ENCODE measurements around the gene IFNGR2.
"Not testable (repeated sequence)": the region's sequence is repeated elsewhere in the genome, so short reads cannot be mapped to it uniquely, and the experiment has no call there.

IFNGR2 gene

GRCh38 chr21:33378081-33378480, 25.1 kb upstream of the IFNGR2 start:
- no peak for DNase-seq

DNA sequence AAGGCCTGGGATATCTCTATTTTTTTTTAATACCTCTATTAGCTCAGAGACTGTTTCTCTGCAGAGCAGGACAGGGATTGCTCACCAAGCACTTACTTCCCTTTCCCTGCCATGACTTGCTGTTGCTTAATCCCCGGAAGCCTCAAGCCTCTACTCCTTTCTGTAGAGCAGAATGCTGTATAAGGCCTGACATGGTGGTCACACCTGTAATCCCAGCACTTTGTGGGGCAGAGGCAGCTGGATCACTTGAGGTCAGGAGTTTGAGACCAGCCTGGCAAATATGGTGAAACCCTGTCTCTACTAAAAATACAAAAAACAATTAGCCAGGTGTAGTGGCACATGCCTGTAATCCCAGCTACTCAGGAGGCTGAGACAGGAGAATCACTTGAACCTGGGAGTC, 23.3 kb upstream of the IFNGR2 start:
- DNase-seq, result peak; percentile 21

DNA sequence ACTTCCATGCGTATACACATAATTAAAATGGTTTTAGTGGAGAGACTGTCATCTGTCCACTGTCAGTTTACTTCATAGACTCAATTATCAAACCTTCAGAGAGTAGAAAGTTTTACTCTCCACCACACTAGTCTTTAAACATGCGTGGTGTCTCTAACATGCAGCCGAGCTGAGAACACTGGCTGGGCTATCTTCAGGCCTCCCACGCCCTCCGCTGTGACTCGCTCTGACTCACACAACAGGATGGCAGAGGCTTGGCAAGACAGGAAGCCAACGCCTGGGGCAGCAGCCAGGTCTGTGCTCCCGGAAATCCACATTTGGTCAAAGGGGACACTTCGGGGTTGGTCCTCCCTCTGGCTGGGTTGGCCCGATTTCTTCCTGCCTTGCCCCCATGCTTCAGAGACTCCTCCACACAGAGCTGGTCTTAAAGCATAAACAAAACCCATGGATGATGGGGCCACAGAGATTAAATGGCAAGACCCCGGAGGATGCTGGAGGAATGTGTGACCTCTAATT, 22.7 kb upstream of the IFNGR2 start:
- DNase-seq, result peak; percentile 80

- DNase-seq, result not testable (repeated sequence)
These were observed 21.8 kb upstream of the IFNGR2 start for GRCh38 chr21:33381381-33381780.

DNA sequence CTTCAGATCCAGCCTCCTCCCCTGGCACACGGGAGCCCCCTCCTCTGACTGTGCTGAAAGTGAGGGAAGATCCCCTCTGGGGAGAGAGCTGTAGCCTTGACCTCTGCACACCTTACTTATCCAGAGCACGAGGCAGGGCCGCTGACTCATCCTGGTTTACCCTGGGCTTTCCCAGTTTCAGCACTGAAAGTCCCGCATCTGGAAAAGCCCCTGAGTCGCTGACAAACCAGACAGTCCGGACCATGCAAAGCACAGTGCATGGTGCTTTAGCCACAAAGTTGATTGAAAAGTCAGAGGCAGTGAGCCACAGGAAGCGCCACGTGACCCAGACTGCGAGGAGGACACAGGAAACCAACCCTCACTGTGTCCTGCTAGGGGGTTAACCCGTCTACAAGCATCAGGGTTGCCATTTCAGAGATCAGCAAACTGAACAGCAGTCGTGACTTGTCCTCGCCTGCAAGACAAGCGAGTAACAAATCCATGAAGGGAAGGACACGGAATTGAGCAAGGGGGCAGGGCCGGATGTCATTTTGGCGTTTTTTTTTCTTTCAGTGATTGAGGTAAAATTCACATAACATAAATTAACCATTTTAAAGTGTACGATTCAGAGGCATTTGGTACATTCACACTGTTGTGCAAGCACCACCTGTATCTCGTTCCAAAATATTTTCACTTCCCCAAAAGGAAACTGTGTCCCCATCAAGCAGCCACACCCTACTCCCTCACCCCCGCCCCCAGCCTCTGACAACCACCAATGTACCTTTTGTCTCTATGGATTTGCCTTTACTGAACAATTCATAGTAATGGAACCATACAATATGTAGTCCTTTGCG, 19.9 kb upstream of the IFNGR2 start:
- DNase-seq, result peak; percentile 57

DNA sequence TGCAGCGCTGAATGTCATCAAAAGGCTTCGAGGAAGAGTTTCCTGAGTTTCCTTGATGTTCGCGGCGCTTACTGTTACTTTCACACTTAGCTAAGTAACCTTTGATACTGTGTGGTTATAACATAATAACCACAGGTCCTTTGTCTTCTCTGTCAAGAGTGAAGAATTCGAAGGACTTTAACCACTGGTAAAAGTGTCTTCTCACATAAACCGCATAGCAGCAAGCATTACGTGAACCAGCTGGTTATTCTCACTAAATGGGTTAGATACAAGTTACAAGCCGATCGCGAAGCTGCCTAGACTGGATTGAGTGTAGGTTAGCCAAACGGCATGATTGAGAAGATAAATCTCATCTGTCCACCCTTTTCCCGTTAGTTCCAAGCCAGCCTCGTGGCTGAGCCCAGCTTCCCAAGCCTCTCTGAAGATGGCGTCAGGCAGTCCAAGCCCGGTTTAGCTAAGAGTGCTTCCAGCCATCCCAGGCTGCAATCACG, 18.3 kb upstream of the IFNGR2 start:
- DNase-seq, result no peak

- no peak for DNase-seq
These were observed 16.9 kb upstream of the IFNGR2 start for GRCh38 chr21:33386222-33386784.

- DNase-seq, result no peak
These were observed 15.9 kb upstream of the IFNGR2 start for GRCh38 chr21:33387294-33387693.

DNA sequence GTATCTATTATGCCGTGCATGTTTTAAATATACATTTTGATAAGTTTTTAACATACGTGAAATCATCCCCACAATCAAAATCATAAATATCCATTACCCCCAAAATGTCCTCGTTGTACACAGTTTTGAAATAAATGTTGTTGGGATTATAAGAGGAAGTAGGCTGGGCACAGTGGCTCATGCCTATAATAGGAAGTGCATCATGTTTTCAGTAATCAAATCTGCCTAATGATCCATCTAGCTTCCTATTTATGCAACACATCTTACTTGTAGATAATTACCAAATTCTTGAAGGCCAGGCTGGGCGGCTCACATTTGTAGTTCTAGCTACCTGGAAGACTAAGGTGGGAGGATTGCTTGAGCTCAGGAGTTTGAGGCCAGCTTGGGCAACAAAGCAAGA, 15.0 kb upstream of the IFNGR2 start:
- DNase-seq, result no peak

GRCh38 chr21:33390479-33390878, 12.7 kb upstream of the IFNGR2 start:
- DNase-seq, result no peak

DNA sequence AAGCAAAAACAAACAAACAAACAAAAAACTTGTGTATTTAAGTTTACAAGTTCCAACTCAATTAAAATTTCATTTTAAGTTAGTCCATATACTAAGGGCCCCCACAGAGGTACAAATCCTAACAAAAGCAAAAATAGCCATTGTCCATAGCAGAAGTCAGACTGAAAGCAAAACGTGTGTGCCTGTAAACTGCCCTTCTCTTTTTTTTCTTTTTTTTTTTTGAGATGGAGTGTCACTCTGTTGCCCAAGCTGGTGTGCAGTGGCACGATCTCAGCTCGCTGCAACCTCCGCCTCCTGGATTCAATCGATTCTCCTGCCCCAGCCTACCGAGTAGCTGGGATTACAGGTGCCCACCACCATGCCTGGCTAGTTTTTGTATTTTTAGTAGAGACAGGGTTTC, 11.6 kb upstream of the IFNGR2 start:
- no peak for DNase-seq

DNA sequence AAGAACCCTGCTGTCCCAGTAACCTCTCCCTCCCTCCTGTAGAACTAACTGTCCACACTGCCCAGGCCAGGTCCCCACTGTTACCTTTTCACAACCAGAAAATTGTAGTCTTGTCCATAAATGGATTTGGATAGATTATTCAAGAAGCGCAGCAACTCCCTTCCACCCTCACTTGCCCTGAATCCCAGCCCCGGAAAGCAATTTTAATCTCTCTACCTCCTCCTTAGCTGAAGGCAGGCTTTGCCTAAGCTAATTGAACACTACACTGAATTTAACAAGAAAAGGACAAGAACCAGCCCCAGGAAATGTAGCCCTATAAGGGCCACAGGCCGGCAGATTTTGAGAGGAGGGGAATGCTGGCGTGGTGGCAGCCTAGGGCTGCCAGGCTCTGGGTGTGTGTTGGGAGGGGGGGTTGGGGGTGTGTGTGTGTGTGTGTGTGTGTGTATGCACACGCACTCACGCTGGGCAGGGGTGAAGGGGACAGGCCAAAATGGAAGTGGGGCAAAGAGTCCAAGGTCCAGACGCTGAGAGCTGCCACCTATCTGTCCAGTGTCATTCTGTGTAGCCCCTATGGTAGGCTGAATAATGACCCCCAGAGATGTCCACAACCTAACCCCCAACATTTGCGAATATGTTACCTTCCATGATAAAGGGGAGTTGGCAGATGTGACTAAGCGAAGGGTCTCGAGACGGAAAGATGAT, 10.8 kb upstream of the IFNGR2 start:
- no peak for DNase-seq

- DNase-seq, result no peak
These were observed 9.9 kb upstream of the IFNGR2 start for GRCh38 chr21:33393348-33393747.

DNA sequence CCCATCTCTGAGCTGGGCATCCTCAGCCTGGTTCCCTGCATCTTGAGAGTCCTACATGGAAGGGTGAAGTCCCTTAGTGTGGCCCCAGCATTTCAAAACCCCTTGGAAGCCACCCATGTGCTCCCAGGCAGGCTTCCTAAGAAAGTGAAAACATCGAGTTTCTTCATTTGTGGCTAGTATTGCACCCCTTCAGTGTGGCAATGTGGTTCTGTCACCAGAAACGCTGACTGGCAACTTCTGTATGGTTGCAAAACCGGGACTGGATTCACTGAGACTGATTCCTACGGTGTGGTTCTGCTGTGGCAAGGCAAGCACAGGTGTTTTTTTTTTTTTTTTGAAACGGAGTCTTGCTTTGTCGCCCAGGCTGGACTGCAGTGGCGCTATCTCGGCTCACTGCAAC, 9.0 kb upstream of the IFNGR2 start:
- DNase-seq, result no peak

DNA sequence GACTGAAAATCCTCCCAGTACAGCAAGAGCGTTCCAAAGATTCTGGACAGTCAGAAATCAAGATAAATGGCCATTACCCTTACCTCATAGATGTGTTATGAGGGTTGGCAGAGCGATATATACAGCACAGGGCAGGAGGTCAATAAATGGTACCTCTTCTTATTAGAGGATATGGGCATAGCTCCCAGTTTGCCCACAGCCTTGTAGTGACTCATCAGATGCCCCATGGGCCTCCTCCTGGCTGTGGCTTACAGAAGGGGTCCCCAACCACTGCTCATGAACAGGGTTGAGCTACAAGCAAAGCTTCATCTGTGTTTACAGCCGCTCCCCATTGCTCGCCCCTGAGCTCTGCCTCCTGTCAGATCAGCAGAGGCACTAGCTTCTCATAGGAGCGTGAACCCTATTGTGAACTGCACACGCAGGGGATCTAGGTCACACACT, 7.3 kb upstream of the IFNGR2 start:
- no peak for DNase-seq

DNA sequence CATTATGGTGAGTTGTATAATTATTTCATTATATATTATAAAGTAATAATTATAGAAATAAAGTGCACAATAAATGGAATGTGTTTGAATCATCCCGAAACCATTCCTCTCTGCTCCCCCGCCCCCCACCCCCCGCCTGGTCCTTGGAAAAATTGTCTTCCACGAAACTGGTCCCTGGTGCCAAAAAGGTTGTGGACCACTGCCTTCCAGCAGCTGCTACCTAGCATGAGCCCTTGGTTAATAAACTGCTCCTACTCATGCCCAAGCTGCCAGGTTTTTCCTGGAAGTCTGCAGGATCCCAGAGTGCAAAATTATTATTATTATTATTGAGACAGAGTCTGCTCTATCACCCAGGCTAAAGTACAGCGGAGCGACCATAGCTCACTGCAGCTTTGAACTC, 6.8 kb upstream of the IFNGR2 start:
- no peak for DNase-seq

DNA sequence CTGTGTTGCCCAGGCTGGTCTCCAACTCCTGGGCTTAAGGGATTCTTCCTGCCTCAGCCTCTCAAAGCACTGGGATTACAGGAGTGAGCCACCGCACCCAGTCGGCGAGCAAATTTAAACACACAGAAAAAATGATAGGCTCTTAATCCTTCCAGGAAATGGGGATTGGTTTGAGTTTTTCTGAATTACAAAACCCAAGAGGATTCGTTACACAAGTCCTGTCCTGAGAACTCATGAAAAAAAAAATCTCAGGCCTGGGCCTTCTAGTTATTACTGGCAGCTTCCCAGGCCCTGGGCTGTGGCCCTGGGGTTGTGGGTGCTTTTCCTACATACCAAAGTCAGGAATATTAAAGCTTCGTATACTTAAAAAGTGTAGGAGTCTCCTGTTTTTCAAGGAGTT, 6.3 kb upstream of the IFNGR2 start:
- no peak for DNase-seq

GRCh38 chr21:33397717-33398116, 5.5 kb upstream of the IFNGR2 start:
- no peak for DNase-seq

- no peak for DNase-seq
These were observed 4.9 kb upstream of the IFNGR2 start for GRCh38 chr21:33398361-33398760.

DNA sequence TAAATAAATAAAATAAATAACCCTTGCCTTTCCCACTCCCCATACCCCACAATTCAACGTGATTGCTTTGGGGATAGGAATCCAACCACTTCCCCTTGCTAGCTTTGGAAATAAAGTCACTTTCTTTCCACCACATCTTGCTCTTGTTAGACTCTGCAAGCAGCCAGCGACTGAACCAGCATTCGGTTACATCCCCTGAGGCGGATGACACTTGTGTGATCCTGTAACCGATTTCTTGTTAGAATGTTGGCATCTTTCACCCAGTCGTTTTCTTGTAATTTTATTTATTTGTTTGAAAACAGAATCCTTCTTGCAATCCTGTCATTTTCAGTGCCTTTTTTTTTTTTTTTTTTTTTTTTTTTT, 1.6 kb upstream of the IFNGR2 start:
- no peak for DNase-seq

DNA sequence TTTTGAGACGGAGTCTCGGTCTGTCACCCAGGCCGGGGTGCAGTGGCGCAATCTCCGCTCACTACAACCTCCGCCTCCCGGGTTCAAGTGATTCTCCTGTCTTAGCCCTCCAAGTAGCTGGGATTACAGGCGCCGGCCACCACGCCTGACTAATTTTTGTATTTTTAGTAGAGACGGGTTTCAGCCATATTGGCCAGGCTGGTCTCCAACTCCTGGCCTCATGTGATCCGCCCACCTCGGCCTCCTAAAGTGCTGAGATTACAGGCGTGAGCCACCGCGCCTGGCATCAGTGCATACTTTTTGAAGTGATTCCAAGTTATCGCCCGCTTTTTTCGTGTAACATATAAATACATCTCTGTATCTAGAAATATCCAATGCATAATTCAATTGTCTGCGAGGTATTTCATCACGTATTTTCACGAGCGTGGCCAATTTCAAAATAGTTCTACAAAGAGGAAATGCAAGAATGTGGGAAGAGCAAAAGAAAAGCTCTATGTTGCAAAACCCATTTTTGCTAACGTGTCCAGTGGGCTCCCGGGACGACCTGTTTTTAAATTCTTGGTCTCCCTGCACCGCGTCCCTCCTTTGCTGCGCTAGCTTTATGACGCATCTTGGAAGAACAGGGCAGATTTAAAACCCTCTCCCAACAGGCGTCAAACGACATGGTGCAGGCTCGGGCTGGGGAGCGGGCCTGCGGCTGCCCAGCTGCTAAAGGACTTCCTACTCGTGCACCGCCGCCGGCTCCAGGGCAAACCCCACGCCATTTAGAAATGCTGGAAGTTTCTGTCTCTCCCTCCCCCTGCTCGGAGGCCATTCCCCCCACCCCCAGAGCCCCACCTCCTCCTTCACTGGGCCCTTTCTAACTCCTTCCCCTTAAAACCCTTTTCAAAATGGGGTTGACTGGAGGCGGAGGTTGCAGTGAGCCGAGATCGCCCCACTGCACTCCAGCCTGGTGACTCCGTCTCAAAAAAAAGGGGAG, 923 bp upstream of the IFNGR2 start:
- no peak for DNase-seq

DNA sequence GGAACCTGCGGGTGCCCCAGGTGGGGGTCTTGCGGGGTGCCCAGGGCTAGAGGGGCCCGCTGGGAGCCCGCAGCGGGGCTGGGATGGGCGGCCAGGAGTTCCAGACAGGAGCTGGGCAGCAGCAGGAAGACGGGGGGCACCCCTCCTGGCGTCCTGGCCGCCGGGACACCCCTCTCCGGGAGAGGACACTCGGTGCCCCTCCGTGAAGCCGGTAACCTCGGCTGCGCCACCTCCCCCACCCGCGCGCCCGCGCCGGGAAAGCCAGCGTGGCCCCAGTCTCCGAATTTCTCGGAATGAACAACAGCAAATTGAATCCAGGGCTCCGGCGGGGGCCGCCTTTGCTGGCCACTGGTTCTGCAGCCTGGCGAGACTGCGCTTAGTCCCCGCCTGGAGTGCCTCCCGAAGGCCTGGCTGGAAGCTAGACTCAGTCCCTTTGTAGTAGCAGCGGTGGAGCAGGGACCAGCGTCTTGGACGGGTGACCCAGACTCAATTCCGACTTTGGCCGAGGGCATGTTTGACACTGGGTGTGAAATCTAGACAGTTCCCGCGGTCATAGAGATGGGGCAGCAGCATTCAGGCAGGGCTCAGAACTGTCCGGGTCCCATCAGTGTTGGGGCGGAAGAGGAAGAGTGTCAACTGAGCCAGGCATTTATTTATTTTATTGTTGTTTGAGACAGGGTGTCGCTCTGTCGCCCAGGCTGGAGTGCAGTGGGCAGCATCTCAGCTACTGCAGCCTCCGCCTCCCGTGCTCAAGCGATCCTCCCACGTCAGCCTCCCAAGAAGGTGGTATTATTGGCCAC, 773 bp downstream of the IFNGR2 start:
- no peak for DNase-seq
